ENCODE results near the gene KIDINS220.

KIDINS220 gene

GRCh38 chr2:8851811-8852560, 14.6 kb upstream of the KIDINS220 start:
- no peak for DNase-seq (ENCODE audit: low read depth in 2 of 2)

GRCh38 chr2:8850845-8851487, 13.6 kb upstream of the KIDINS220 start:
- no peak for DNase-seq (ENCODE audit: low read depth in 2 of 2)

GRCh38 chr2:8849327-8849726, 11.9 kb upstream of the KIDINS220 start:
- DNase-seq (ENCODE audit: low read depth in 2 of 2) = no peak

GRCh38 chr2:8848328-8849100, 11.1 kb upstream of the KIDINS220 start:
- DNase-seq (ENCODE audit: low read depth in 2 of 2) = no peak

GRCh38 chr2:8847400-8847799, 10.0 kb upstream of the KIDINS220 start:
- DNase-seq (ENCODE audit: low read depth in 2 of 2) = no peak

GRCh38 chr2:8841932-8842331, 4.5 kb upstream of the KIDINS220 start:
- no peak for DNase-seq (ENCODE audit: low read depth in 2 of 2)

- DNase-seq (ENCODE audit: low read depth in 2 of 2) = no peak
Measured at GRCh38 chr2:8840475-8841091, 3.2 kb upstream of the KIDINS220 start.

- DNase-seq (ENCODE audit: low read depth in 2 of 2) = no peak
Measured at GRCh38 chr2:8839189-8839965, 2.0 kb upstream of the KIDINS220 start.

- no peak for DNase-seq (ENCODE audit: low read depth in 2 of 2)
Measured at GRCh38 chr2:8837795-8838140, 355 bp upstream of the KIDINS220 start.

- DNase-seq (ENCODE audit: low read depth in 2 of 2) = no peak
Measured at GRCh38 chr2:8835279-8835678, 2.1 kb downstream of the KIDINS220 start.

GRCh38 chr2:8833853-8834252, 3.6 kb downstream of the KIDINS220 start:
- no peak for DNase-seq (ENCODE audit: low read depth in 2 of 2)

GRCh38 chr2:8831516-8831915, 5.9 kb downstream of the KIDINS220 start:
- DNase-seq (ENCODE audit: low read depth in 2 of 2) = no peak

GRCh38 chr2:8827729-8828128, 9.7 kb downstream of the KIDINS220 start:
- DNase-seq (ENCODE audit: low read depth in 2 of 2) = no peak

- DNase-seq (ENCODE audit: low read depth in 2 of 2) = no peak
Measured at GRCh38 chr2:8822218-8822617, 15.2 kb downstream of the KIDINS220 start.

GRCh38 chr2:8821276-8822217, 15.9 kb downstream of the KIDINS220 start:
- DNase-seq (ENCODE audit: low read depth in 2 of 2) = no peak

- DNase-seq (ENCODE audit: low read depth in 2 of 2) = no peak
Measured at GRCh38 chr2:8819948-8820347, 17.5 kb downstream of the KIDINS220 start.

- DNase-seq (ENCODE audit: low read depth in 2 of 2) = no peak
Measured at GRCh38 chr2:8819194-8819593, 18.2 kb downstream of the KIDINS220 start.

- no peak for DNase-seq (ENCODE audit: low read depth in 2 of 2)
Measured at GRCh38 chr2:8817221-8817620, 20.2 kb downstream of the KIDINS220 start.

GRCh38 chr2:8806885-8807704, 30.3 kb downstream of the KIDINS220 start:
- DNase-seq (ENCODE audit: low read depth in 2 of 2) = no peak
